ENCODE results near the gene INPP5D.

INPP5D gene

DNA sequence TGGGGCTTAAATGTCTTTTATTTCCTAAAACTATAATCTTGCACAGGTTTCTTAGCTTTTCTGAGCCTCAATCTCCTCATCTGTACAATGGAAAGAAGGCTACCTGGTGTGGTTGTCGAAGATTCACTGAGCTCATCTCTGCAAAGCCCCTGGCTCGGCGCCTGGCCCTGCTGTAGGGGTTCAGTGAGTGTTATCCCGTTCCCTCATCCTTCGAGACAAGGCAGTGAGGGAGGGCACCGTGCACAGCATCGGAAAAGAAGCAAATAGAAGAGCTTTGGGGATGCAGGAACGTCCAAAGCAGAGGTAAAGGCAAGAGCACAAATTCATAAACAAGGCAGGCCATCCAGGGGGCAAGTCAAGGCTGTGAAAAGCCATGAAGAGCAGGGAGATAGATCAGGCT is 150.1 kb downstream of the INPP5D start:
- H3K36me3 ChIP-seq, result no peaks in the 10 kb centered on the region
- no peak overlapping the region for H3K4me3 ChIP-seq (ENCODE audit: low read depth, low read length)
- H3K27ac ChIP-seq, result no peak overlapping the region
- H3K27me3 ChIP-seq (ENCODE audit: insufficient read depth, low read depth, severe bottlenecking), result no peaks in the 10 kb centered on the region
- H3K9me3 ChIP-seq (ENCODE audit: severe bottlenecking), result no peaks in the 10 kb centered on the region
- no peak for DNase-seq
- TF ChIP-seq, protein P1, sequence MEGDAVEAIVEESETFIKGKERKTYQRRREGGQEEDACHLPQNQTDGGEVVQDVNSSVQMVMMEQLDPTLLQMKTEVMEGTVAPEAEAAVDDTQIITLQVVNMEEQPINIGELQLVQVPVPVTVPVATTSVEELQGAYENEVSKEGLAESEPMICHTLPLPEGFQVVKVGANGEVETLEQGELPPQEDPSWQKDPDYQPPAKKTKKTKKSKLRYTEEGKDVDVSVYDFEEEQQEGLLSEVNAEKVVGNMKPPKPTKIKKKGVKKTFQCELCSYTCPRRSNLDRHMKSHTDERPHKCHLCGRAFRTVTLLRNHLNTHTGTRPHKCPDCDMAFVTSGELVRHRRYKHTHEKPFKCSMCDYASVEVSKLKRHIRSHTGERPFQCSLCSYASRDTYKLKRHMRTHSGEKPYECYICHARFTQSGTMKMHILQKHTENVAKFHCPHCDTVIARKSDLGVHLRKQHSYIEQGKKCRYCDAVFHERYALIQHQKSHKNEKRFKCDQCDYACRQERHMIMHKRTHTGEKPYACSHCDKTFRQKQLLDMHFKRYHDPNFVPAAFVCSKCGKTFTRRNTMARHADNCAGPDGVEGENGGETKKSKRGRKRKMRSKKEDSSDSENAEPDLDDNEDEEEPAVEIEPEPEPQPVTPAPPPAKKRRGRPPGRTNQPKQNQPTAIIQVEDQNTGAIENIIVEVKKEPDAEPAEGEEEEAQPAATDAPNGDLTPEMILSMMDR (IDR thresholded peaks at IDR 0.05; ENCODE audit: low read depth, low read length), result no peak

DNA sequence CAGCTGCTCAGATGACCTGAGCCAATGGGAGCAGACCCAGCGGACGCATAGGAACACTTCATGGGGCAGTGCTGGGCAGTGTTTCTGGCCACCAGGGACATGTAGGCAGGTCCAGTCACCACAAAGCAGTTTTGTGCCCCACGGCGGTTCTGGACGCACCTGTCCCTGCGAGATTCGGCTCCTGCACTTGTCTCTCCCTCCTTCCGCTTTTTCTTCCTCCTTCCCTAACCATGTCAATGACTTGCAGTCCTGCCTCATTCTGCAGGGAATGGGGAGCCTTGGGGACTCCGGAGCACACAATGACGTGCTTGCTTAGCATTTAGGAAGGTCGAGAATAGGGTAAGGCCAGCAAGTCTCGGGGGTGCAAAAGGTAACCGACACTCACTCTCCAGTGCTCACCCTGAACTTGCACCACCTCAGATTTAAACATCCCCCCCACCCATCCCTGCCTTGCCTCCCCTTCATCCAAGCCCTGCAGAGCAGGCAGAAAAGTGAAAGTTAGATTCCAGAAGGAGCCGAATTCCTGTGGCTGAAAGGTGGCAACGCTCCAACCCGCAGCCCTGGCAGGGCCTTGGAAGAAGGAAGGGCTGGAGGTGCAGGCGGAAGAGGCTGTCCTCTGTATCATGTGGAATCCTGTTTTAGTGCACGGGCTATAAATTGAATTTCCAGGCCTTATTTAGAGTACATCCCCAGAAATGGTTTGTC is 150.9 kb downstream of the INPP5D start:
- H3K4me3 ChIP-seq (ENCODE audit: low read depth, low read length), result no peak overlapping the region
- H3K36me3 ChIP-seq, result no peaks in the 10 kb centered on the region
- TF ChIP-seq, protein P1 (IDR thresholded peaks at IDR 0.05; ENCODE audit: low read depth, low read length), result no peak
- H3K9me3 ChIP-seq (ENCODE audit: severe bottlenecking), result no peaks in the 10 kb centered on the region
- no peaks in the 10 kb centered on the region for H3K27me3 ChIP-seq (ENCODE audit: insufficient read depth, low read depth, severe bottlenecking)
- H3K27ac ChIP-seq, result no peak overlapping the region
- no peak for DNase-seq

DNA sequence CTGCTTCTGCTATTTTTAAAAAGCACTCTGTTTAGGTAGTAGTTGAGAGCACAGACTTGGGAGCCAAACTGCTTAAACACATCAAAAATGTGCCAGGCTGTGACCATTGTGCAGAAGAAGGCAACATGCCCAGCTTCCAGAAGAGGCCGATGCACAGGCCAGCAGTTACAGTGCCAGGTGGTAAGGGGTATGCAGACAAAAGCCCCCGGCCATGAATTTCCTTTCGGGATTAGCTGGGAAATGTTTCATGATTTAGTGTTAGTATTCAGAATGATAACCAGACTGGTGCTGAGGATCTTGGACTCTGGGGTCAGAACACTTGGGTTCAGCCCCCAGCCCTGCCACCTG is 151.4 kb downstream of the INPP5D start:
- no peaks in the 10 kb centered on the region for H3K27me3 ChIP-seq (ENCODE audit: insufficient read depth, low read depth, severe bottlenecking)
- TF ChIP-seq, protein P1 (IDR thresholded peaks at IDR 0.05; ENCODE audit: low read depth, low read length), result no peak
- DNase-seq, result no peak
- no peaks in the 10 kb centered on the region for H3K9me3 ChIP-seq (ENCODE audit: severe bottlenecking)
- no peak overlapping the region for H3K27ac ChIP-seq
- no peaks in the 10 kb centered on the region for H3K36me3 ChIP-seq
- H3K4me3 ChIP-seq (ENCODE audit: low read depth, low read length), result no peak overlapping the region

- H3K27me3 ChIP-seq (ENCODE audit: insufficient read depth, low read depth, severe bottlenecking), result no peaks in the 10 kb centered on the region
- H3K9me3 ChIP-seq (ENCODE audit: severe bottlenecking), result no peaks in the 10 kb centered on the region
These were observed 152.9 kb downstream of the INPP5D start for GRCh38 chr2:233213011-233213410.

DNA sequence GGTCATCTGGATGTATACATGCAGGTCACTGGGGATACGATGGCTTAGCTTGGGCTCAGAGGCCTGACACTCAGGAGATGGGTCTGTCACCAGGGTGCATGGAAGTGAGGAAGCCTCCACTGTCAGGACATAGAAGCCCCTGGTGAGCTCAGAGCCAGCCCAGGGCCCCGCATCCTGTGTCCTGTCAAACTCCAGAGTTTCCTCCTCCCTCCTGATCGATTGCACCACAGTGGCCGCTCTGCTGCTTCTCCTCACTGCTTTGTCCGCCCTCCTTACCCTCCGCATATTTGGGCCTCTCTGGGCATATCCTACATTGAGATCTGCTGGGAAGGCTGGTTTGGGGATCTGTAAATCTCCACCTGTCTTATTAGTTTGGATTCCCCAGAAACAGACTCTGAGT is 153.8 kb downstream of the INPP5D start:
- Histone ChIP-seq H3K27ac (no peak overlapping the region), H3K27me3 (ENCODE audit: insufficient read depth, low read depth, severe bottlenecking) (no peaks in the 10 kb centered on the region), H3K4me3 (ENCODE audit: low read depth, low read length) (no peak overlapping the region), H3K36me3 (no peaks in the 10 kb centered on the region), H3K9me3 (ENCODE audit: severe bottlenecking) (no peaks in the 10 kb centered on the region)
- TF ChIP-seq, protein P1 (IDR thresholded peaks at IDR 0.05; ENCODE audit: low read depth, low read length), result no peak
- DNase-seq, result no peak

More at GRCh38 chr2:233213011-233213410, 152.9 kb downstream of the INPP5D start:
- TF ChIP-seq, protein P1 (IDR thresholded peaks at IDR 0.05; ENCODE audit: low read depth, low read length), result no peak
- no peak for DNase-seq
- Histone ChIP-seq H3K4me3 (ENCODE audit: low read depth, low read length) (no peak overlapping the region), H3K27ac (no peak overlapping the region), H3K36me3 (no peaks in the 10 kb centered on the region)

DNA sequence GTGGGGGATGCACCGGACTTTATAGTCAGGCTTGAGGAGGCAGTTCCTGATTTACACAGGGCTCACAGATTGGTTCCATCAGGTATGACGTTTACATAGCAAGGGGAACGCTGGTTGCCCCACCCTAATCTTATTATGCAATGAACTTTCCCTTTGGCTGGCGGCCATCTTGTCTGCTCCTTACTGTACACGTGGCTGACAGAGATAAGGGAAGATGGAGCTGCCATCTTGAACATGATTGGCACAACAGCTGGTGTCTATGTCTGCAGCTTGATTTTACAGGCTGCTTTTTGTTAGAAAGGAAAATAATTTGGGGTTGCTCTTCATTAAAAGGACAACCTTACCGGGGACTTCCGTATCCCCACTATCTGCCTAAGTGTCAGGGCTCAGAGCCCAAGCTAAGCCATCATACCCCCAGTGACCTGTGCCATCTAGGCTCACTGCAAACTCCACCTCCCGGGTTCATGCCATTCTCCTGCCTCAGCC is 157.8 kb downstream of the INPP5D start:
- Histone ChIP-seq H3K4me3 (ENCODE audit: low read depth, low read length) (no peak overlapping the region), H3K27ac (no peak overlapping the region), H3K27me3 (ENCODE audit: insufficient read depth, low read depth, severe bottlenecking) (no peaks in the 10 kb centered on the region), H3K36me3 (no peaks in the 10 kb centered on the region), H3K9me3 (ENCODE audit: severe bottlenecking) (no peaks in the 10 kb centered on the region)
- TF ChIP-seq, protein P1 (IDR thresholded peaks at IDR 0.05; ENCODE audit: low read depth, low read length), result no peak
- DNase-seq, result no peak

Measured in WERI-Rb-1 (cell line).